Measurements from ENCODE around the gene ECHDC3. TPM values are rescaled to one million over a fixed set of nuclear protein-coding genes. Genes with fewer than 3 reads are reported as not detected.

ECHDC3 gene
- total and polyA plus RNA-seq, 2 of the 13 experiments (the other 11 are each of a cell fraction or from before 2014, with no cell fraction given): not detected

GRCh38 chr10:11725912-11726311 lies 16.3 kb upstream of the ECHDC3 start:
- no peak for DNase-seq (ENCODE audit: low spot score)
- BruUV-seq (replicated peaks): no TSS peak
- no peak for FAIRE-seq
- 72% methylated on average over 10 of the region's 10 CpGs for WGBS (ENCODE audit: low lambda C conversion rate)
- Histone ChIP-seq H3K4me3 (replicated peaks in 1 of 3; ENCODE audit: insufficient read depth in 1 of 3, low read depth in 2 of 3, low read length in 3 of 3) (no peak overlapping the region; a peak in 1 of 6 replicates), H3K4me1 (ENCODE audit: insufficient read depth, low read length) (peaks cover 40% of the 10 kb centered on the region), H3K36me3 (replicated peaks in 1 of 2; ENCODE audit: control insufficient read depth in 1 of 2, insufficient read depth in 2 of 2, low read length in 2 of 2) (no peaks in the 10 kb centered on the region), H3K27ac (ENCODE audit: extremely low read length, insufficient read depth, low read length) (no peak overlapping the region), H4K20me1 (ENCODE audit: insufficient read depth, low read length) (no peaks in the 10 kb centered on the region), H3K79me2 (ENCODE audit: insufficient read depth, low read length) (no peaks in the 10 kb centered on the region), H3K9me3 (ENCODE audit: low read length) (peaks cover 4% of the 10 kb centered on the region; the same call in 1 of the 2 replicates), H3K9ac (ENCODE audit: insufficient read depth, low read depth, low read length) (no peak overlapping the region), H3K27me3 (ENCODE audit: control insufficient read depth in 1 of 2, insufficient read depth in 2 of 2, low read length in 2 of 2) (no peaks in the 10 kb centered on the region), H3K4me2 (ENCODE audit: low read depth, low read length) (peak overlapping the region; percentile 60), H2AFZ (ENCODE audit: low read length) (peak overlapping the region; percentile 35)
- no peak for TF ChIP-seq GMEB1 (CRISPR knock-in tag; IDR thresholded peaks at IDR 0.05; ENCODE audit: borderline replicate concordance)
- no peak for TF ChIP-seq KMT2A (CRISPR knock-in tag; IDR thresholded peaks at IDR 0.05)
- CTCF ChIA-PET (ENCODE audit: low intra/inter-chr PET ratio, low total read pairs): interaction anchor here (1.7 kb wide), 1 partner anchor 211 kb away, joined by 21 read pairs; no protein-coding TSS in a partner anchor
- in situ Hi-C loops (cut with HindIII; ENCODE audit: extremely low pct_ligation_motif_present, low pct_unique_long_range_greater_than_20kb) (loop anchor here (10.0 kb wide), 2 partner anchors 111 to 211 kb away; partner anchors contain the start of gene USP6NL), intact Hi-C loops (cut with micrococcal nuclease; ENCODE audit: unreplicated experiment) (loop anchor here (1.0 kb wide), 2 partner anchors 27 to 211 kb away; no protein-coding TSS in a partner anchor)
- ATAC-seq: peak; percentile 46
- POLR2A ChIA-PET: interaction anchor here (1.6 kb wide), 1 partner anchor 27 kb away, joined by 8 read pairs; no protein-coding TSS in a partner anchor

GRCh38 chr10:11727563-11727962 lies 14.6 kb upstream of the ECHDC3 start:
- Histone ChIP-seq H3K27me3 (ENCODE audit: control insufficient read depth in 1 of 2, insufficient read depth in 2 of 2, low read length in 2 of 2) (no peaks in the 10 kb centered on the region), H3K4me1 (ENCODE audit: insufficient read depth, low read length) (peaks cover 32% of the 10 kb centered on the region), H3K4me2 (ENCODE audit: low read depth, low read length) (no peak overlapping the region), H3K36me3 (replicated peaks in 1 of 2; ENCODE audit: control insufficient read depth in 1 of 2, insufficient read depth in 2 of 2, low read length in 2 of 2) (no peaks in the 10 kb centered on the region), H3K27ac (ENCODE audit: extremely low read length, insufficient read depth, low read length) (no peak overlapping the region), H2AFZ (ENCODE audit: low read length) (no peak overlapping the region), H3K4me3 (replicated peaks in 1 of 3; ENCODE audit: insufficient read depth in 1 of 3, low read depth in 2 of 3, low read length in 3 of 3) (no peak overlapping the region), H3K79me2 (ENCODE audit: insufficient read depth, low read length) (no peaks in the 10 kb centered on the region), H3K9ac (ENCODE audit: insufficient read depth, low read depth, low read length) (no peak overlapping the region), H3K9me3 (ENCODE audit: low read length) (peaks cover 4% of the 10 kb centered on the region; the same call in 1 of the 2 replicates), H4K20me1 (ENCODE audit: insufficient read depth, low read length) (no peaks in the 10 kb centered on the region)
- CTCF ChIA-PET (ENCODE audit: low intra/inter-chr PET ratio, low total read pairs): no interaction called here
- no peak for ATAC-seq
- no TSS peak for BruUV-seq (replicated peaks)
- no peak for DNase-seq (ENCODE audit: low spot score)
- 70% methylated on average over 4 of the region's 4 CpGs for WGBS (ENCODE audit: low lambda C conversion rate)
- intact Hi-C loops (cut with micrococcal nuclease; ENCODE audit: unreplicated experiment): no loop called here
- in situ Hi-C loops (cut with HindIII; ENCODE audit: extremely low pct_ligation_motif_present, low pct_unique_long_range_greater_than_20kb): loop anchor here (10.0 kb wide), 2 partner anchors 113 to 213 kb away; partner anchors contain the start of gene USP6NL
- no peak for FAIRE-seq
- POLR2A ChIA-PET: no interaction called here
- TF ChIP-seq ISL2 (CRISPR knock-in tag; IDR thresholded peaks at IDR 0.05) (no peak), REPIN1 (CRISPR knock-in tag; IDR thresholded peaks at IDR 0.05; ENCODE audit: borderline replicate concordance, low read depth) (no peak), HINFP (CRISPR knock-in tag; IDR thresholded peaks at IDR 0.05; ENCODE audit: low read depth) (no peak)

All from HepG2 (cell line).